Thyroid gland (tissue), 4 donors: ENCODE results near the gene CA4.

Source experiments
- CTCF ChIP-seq, 6 experiments: fragments of 200-600 bp in 3 of 6; fragments of 450-650 bp in 3 of 6; sonication (generic) in 3 of 6; IDR thresholded peaks; one replicate each; pipeline ENCODE4 v1.5.1; 2016 to 2019; ENCODE audit warnings: antibody characterized with exemption in 6 of 6, mild to moderate bottlenecking in 2 of 6, inconsistent platforms in 1 of 6, moderate library complexity in 1 of 6
- POLR2A ChIP-seq, 2 donors: fragments of 450-650 bp; IDR thresholded peaks; one replicate each; pipeline ENCODE4 v1.6.1; 2017; ENCODE audit warnings: antibody characterized with exemption in 2 of 2, mild to moderate bottlenecking in 2 of 2, moderate library complexity in 1 of 2

GRCh38 chr17:60164697-60165096 lies 14.9 kb downstream of the CA4 start:
- TF ChIP-seq CTCF (IDR thresholded peaks at IDR 0.05) = no peak
- no peak for TF ChIP-seq POLR2A (IDR thresholded peaks at IDR 0.05)
